ENCODE data around the gene ARHGDIB.

The ARHGDIB gene

DNA sequence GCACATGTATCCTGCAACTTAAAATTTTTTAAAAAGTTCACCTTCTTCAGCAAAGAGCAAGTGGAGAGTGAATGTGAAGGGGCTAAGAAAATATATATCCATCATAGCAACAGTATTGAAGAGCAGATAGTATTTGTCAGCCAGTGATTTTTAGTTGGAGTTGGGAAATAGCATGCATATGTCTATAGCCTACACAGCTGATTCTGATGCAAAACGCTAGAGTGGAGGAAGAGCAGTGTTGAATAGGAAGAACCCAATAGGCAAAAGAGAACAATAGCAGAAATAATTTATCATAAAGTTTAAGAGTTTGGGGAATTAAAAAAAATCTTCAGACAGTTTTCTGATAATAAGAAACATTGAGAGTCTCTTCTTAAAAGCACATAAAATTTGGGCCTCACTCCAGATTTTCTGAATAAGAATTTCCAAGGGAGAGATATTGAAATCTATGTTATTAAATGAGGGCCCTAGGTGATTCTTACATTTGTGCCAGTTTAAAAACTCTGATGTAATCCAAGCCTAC is 23.4 kb upstream of the ARHGDIB start:
- Histone ChIP-seq H3K4me3 (ENCODE audit: low read depth in 1 of 5, low read length in 5 of 5) (no peak overlapping the region), H3K27me3 (ENCODE audit: control insufficient read depth in 5 of 5, insufficient read depth in 4 of 5, low read length in 5 of 5) (no peaks in the 10 kb centered on the region), H3K9ac (ENCODE audit: low read length in 5 of 5) (no peak overlapping the region)

DNA sequence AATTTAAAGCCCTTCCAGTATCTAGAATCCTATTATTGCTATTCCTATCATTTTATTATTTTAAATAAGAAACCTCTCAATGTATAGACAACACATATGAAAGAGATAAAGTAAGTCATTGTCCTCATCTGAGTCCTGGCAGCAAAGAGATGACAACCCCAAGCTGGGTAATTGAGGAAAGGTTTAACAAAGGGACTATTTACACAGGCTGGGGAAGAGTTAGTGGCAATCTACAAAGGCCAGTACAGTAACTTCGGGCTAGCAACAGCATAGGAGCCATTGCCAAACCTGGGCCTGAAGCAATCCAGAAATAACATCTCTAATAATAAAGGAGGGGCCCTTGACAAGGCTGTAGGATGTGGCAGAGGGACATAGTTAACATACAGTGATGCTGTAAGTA is 22.6 kb upstream of the ARHGDIB start:
- Histone ChIP-seq H3K4me3 (ENCODE audit: low read depth in 1 of 5, low read length in 5 of 5) (no peak overlapping the region), H3K27ac (ENCODE audit: low read depth, low read length) (no peak overlapping the region), H3K27me3 (ENCODE audit: control insufficient read depth in 5 of 5, insufficient read depth in 4 of 5, low read length in 5 of 5) (no peaks in the 10 kb centered on the region), H3K9me3 (ENCODE audit: control insufficient read depth in 5 of 5, low read length in 5 of 5) (no peaks in the 10 kb centered on the region), H3K4me1 (ENCODE audit: control insufficient read depth in 5 of 5, insufficient read depth in 5 of 5, low read length in 5 of 5) (peaks cover 0 to 23% (median 8%) of the 10 kb centered on the region in 5 donors), H3K36me3 (ENCODE audit: control insufficient read depth in 5 of 5, insufficient read depth in 5 of 5, low read length in 5 of 5) (no peaks in the 10 kb centered on the region), H3K9ac (ENCODE audit: low read length in 5 of 5) (no peak overlapping the region)

More for the DNA sequence above, 23.4 kb upstream of the ARHGDIB start:
- Histone ChIP-seq H3K27ac (ENCODE audit: low read depth, low read length) (no peak overlapping the region), H3K36me3 (ENCODE audit: control insufficient read depth in 5 of 5, insufficient read depth in 5 of 5, low read length in 5 of 5) (no peaks in the 10 kb centered on the region), H3K9me3 (ENCODE audit: control insufficient read depth in 5 of 5, low read length in 5 of 5) (no peaks in the 10 kb centered on the region), H3K4me1 (ENCODE audit: control insufficient read depth in 5 of 5, insufficient read depth in 5 of 5, low read length in 5 of 5) (peaks cover 0 to 23% (median 12%) of the 10 kb centered on the region in 5 donors)

DNA sequence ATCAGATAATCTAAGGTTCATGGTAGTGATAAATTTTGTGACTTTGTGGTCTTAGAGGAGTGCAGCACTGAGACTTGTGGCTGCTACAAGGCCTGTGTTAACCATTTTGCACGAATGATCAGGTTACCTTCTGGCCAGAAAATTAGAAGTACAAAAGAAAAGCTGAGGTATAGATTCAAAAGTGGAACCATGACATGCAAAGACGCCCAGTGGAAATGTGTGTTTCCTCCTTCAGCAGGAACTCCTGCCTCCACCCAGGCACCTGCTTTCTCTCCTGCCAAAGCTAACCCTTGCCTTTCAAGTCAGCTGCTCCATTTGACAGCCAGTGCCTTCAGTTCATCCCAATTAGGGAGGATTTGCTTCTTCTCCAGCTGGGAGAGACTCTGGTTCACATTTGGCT is 21.6 kb upstream of the ARHGDIB start:
- Histone ChIP-seq H3K4me3 (ENCODE audit: low read depth in 1 of 5, low read length in 5 of 5) (no peak overlapping the region), H3K27ac (ENCODE audit: low read depth, low read length) (no peak overlapping the region), H3K9me3 (ENCODE audit: control insufficient read depth in 5 of 5, low read length in 5 of 5) (no peaks in the 10 kb centered on the region), H3K9ac (ENCODE audit: low read length in 5 of 5) (no peak overlapping the region), H3K27me3 (ENCODE audit: control insufficient read depth in 5 of 5, insufficient read depth in 4 of 5, low read length in 5 of 5) (no peaks in the 10 kb centered on the region), H3K4me1 (ENCODE audit: control insufficient read depth in 5 of 5, insufficient read depth in 5 of 5, low read length in 5 of 5) (peaks cover 0 to 23% (median 8%) of the 10 kb centered on the region in 5 donors), H3K36me3 (ENCODE audit: control insufficient read depth in 5 of 5, insufficient read depth in 5 of 5, low read length in 5 of 5) (no peaks in the 10 kb centered on the region)

DNA sequence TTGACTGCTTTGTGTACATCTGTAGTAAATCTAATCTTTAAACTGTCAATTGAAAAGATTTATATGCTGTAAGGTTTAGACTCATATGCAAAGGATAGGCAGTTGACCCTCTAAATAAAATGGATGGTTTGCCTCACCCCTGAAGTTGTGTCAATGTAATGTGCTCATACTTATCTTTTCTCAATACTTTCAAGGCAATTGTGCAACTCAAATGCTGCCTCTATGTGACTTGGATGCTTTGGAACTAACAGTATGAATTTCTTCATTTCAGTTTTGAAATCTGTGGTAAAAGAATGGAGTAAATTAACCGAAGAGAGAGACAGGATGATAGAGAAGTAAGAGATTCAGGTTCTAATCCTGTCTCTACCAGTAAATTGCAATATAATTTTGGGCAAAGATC is 21.2 kb upstream of the ARHGDIB start:
- Histone ChIP-seq H3K27me3 (ENCODE audit: control insufficient read depth in 5 of 5, insufficient read depth in 4 of 5, low read length in 5 of 5) (no peaks in the 10 kb centered on the region), H3K9ac (ENCODE audit: low read length in 5 of 5) (no peak overlapping the region), H3K9me3 (ENCODE audit: control insufficient read depth in 5 of 5, low read length in 5 of 5) (no peaks in the 10 kb centered on the region), H3K4me3 (ENCODE audit: low read depth in 1 of 5, low read length in 5 of 5) (no peak overlapping the region), H3K4me1 (ENCODE audit: control insufficient read depth in 5 of 5, insufficient read depth in 5 of 5, low read length in 5 of 5) (peaks cover 0 to 23% (median 8%) of the 10 kb centered on the region in 5 donors), H3K27ac (ENCODE audit: low read depth, low read length) (no peak overlapping the region), H3K36me3 (ENCODE audit: control insufficient read depth in 5 of 5, insufficient read depth in 5 of 5, low read length in 5 of 5) (no peaks in the 10 kb centered on the region)

DNA sequence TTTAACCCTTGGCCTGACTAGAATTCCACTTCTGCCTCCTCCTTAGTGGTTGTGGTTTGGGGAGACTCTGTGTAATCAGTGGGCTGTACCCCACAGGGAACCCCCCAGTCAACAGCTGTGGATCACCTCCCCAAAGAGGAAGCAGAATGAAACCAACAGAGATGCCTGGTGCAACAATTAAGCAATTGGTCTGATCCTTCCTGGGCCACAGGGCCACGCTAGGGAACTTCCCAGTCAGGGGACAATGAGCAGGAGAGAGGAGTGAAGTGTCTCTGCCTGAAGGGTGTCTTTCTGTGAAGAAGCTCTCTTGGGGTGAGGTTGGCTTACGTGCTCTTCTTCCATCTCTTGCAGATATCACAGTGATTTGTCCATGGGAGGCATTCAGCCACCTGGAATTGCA is 19.6 kb upstream of the ARHGDIB start:
- peaks cover 0 to 23% (median 8%) of the 10 kb centered on the region in 5 donors for H3K4me1 ChIP-seq (ENCODE audit: control insufficient read depth in 5 of 5, insufficient read depth in 5 of 5, low read length in 5 of 5)
- no peaks in the 10 kb centered on the region for H3K27me3 ChIP-seq (ENCODE audit: control insufficient read depth in 5 of 5, insufficient read depth in 4 of 5, low read length in 5 of 5)
- H3K27ac ChIP-seq (ENCODE audit: low read depth, low read length): no peak overlapping the region
- no peaks in the 10 kb centered on the region for H3K9me3 ChIP-seq (ENCODE audit: control insufficient read depth in 5 of 5, low read length in 5 of 5)
- H3K9ac ChIP-seq (ENCODE audit: low read length in 5 of 5): no peak overlapping the region
- no peaks in the 10 kb centered on the region for H3K36me3 ChIP-seq (ENCODE audit: control insufficient read depth in 5 of 5, insufficient read depth in 5 of 5, low read length in 5 of 5)
- H3K4me3 ChIP-seq (ENCODE audit: low read depth in 1 of 5, low read length in 5 of 5): no peak overlapping the region

DNA sequence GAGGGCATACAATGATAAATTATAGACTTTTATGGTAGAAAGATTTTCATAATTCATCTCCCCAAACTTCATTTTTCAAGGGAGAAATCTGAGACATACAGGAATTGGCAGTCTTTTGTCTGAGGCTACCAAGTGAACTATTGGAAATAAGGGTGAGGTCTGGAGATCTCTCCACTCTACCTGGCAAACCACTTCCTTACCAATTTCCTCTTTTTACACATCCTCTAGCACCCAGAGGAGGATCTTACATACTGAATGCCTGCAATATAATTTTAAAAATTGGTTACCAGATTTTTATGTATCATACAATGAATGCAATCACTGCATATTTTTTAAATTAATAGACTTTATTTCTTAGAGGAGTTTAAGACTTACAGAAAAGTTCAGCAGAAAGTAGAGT is 18.1 kb upstream of the ARHGDIB start:
- Histone ChIP-seq H3K9ac (ENCODE audit: low read length in 5 of 5) (no peak overlapping the region), H3K9me3 (ENCODE audit: control insufficient read depth in 5 of 5, low read length in 5 of 5) (no peaks in the 10 kb centered on the region), H3K27me3 (ENCODE audit: control insufficient read depth in 5 of 5, insufficient read depth in 4 of 5, low read length in 5 of 5) (no peaks in the 10 kb centered on the region), H3K4me3 (ENCODE audit: low read depth in 1 of 5, low read length in 5 of 5) (no peak overlapping the region), H3K4me1 (ENCODE audit: control insufficient read depth in 5 of 5, insufficient read depth in 5 of 5, low read length in 5 of 5) (peaks cover 0 to 16% (median 5%) of the 10 kb centered on the region in 5 donors), H3K36me3 (ENCODE audit: control insufficient read depth in 5 of 5, insufficient read depth in 5 of 5, low read length in 5 of 5) (no peaks in the 10 kb centered on the region), H3K27ac (ENCODE audit: low read depth, low read length) (no peak overlapping the region)

DNA sequence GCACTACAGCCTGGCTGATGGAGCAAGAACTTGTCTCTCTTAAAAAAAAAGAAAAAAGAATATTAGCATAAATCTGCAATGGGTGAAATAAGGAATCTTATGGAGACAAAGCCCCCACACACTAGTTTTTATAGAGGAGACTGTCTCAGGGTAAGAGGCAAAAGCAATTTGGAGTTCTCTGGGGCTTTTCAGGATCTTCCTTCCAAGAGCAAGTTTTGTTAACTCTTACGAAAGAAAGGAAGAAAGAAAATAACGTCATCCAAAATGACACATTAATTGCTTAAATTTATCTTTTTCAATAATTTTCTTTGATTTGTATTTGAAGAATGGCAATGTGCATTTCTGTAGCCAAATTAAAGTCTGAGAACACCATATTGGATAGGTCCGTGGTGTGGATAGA is 15.3 kb upstream of the ARHGDIB start:
- H3K9ac ChIP-seq (ENCODE audit: low read length in 5 of 5): no peak overlapping the region
- peaks cover 0 to 4% (median 0%) of the 10 kb centered on the region in 5 donors for H3K4me1 ChIP-seq (ENCODE audit: control insufficient read depth in 5 of 5, insufficient read depth in 5 of 5, low read length in 5 of 5)
- H3K27ac ChIP-seq (ENCODE audit: low read depth, low read length): no peak overlapping the region
- no peaks in the 10 kb centered on the region for H3K36me3 ChIP-seq (ENCODE audit: control insufficient read depth in 5 of 5, insufficient read depth in 5 of 5, low read length in 5 of 5)
- H3K9me3 ChIP-seq (ENCODE audit: control insufficient read depth in 5 of 5, low read length in 5 of 5): no peaks in the 10 kb centered on the region
- H3K4me3 ChIP-seq (ENCODE audit: low read depth in 1 of 5, low read length in 5 of 5): no peak overlapping the region
- H3K27me3 ChIP-seq (ENCODE audit: control insufficient read depth in 5 of 5, insufficient read depth in 4 of 5, low read length in 5 of 5): no peaks in the 10 kb centered on the region

DNA sequence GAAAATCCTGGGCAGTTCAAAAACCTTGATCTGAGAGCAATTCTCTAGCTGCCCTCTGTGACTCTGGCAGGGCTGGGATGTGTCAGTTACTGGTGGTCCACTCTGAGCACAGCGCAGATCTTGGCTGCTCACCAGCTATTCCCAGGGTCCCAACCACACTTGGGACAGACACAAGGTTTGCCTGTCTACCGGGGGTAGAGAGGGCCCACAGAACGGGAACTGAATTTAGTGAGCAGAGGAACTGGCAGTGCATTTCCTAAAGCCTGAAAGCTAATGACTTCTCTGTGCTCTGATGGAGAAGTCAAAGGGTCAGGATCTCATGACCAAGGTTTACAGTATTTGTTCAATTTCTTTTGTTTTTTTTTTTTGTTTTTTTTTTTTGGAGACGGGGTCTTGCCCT is 14.1 kb upstream of the ARHGDIB start:
- no peak overlapping the region for H3K9ac ChIP-seq (ENCODE audit: low read length in 5 of 5)
- H3K4me3 ChIP-seq (ENCODE audit: low read depth in 1 of 5, low read length in 5 of 5): no peak overlapping the region
- H3K4me1 ChIP-seq (ENCODE audit: control insufficient read depth in 5 of 5, insufficient read depth in 5 of 5, low read length in 5 of 5): peaks cover 0 to 4% (median 0%) of the 10 kb centered on the region in 5 donors
- no peaks in the 10 kb centered on the region for H3K27me3 ChIP-seq (ENCODE audit: control insufficient read depth in 5 of 5, insufficient read depth in 4 of 5, low read length in 5 of 5)
- no peaks in the 10 kb centered on the region for H3K9me3 ChIP-seq (ENCODE audit: control insufficient read depth in 5 of 5, low read length in 5 of 5)
- no peaks in the 10 kb centered on the region for H3K36me3 ChIP-seq (ENCODE audit: control insufficient read depth in 5 of 5, insufficient read depth in 5 of 5, low read length in 5 of 5)
- H3K27ac ChIP-seq (ENCODE audit: low read depth, low read length): no peak overlapping the region

DNA sequence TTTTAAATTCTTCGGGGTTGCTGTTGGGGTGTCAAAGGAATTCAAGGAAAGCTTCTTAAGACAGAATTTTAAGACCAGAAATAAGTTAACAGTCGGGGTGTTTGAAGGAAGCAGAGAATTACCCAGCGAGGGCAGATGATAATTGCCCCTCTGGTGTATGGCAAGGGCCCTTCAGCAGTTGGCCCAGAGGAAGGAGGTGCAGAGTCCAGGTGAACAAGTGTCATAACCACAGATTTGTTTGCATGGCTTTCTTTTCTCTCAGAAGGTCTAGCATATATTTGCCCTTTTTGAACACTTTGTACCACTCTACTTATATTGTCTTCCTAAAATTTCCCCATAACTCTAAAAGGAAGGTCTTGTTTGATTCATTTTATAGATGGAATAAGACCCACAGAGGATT is 13.2 kb upstream of the ARHGDIB start:
- H3K4me1 ChIP-seq (ENCODE audit: control insufficient read depth in 5 of 5, insufficient read depth in 5 of 5, low read length in 5 of 5): peaks cover 0 to 4% (median 0%) of the 10 kb centered on the region in 5 donors
- H3K4me3 ChIP-seq (ENCODE audit: low read depth in 1 of 5, low read length in 5 of 5): no peak overlapping the region
- H3K9ac ChIP-seq (ENCODE audit: low read length in 5 of 5): no peak overlapping the region
- H3K27ac ChIP-seq (ENCODE audit: low read depth, low read length): no peak overlapping the region
- no peaks in the 10 kb centered on the region for H3K36me3 ChIP-seq (ENCODE audit: control insufficient read depth in 5 of 5, insufficient read depth in 5 of 5, low read length in 5 of 5)
- H3K9me3 ChIP-seq (ENCODE audit: control insufficient read depth in 5 of 5, low read length in 5 of 5): no peaks in the 10 kb centered on the region
- no peaks in the 10 kb centered on the region for H3K27me3 ChIP-seq (ENCODE audit: control insufficient read depth in 5 of 5, insufficient read depth in 4 of 5, low read length in 5 of 5)

DNA sequence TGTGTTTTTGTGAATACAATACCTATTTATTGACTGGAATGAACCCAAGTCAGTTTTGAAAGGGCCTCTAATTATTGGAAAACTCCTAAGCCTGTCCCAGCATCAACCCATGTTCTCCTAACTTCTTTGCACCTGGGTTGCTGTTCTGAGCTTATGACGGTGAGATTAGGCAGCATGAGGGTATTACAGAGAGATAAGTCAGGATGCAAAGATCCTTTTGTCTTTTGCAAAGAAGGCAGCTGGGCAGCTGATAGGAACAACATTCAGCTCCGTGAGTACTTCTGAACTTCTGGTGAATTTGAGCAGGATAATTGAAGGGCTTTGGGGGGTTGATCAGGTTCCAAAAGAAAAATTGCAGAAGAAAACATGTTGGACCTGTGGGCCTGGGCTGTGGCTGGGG is 11.4 kb upstream of the ARHGDIB start, which contains the start of gene PDE6H:
Gene PDE6H (plus strand): TSS at position 227 of the 400 bp plus-strand sequence. CDS start 4,971 bp downstream, outside the sequence.
- Histone ChIP-seq H3K36me3 (ENCODE audit: control insufficient read depth in 5 of 5, insufficient read depth in 5 of 5, low read length in 5 of 5) (no peaks in the 10 kb centered on the region), H3K9me3 (ENCODE audit: control insufficient read depth in 5 of 5, low read length in 5 of 5) (no peaks in the 10 kb centered on the region), H3K9ac (ENCODE audit: low read length in 5 of 5) (no peak within 1 kb of the TSS), H3K27me3 (ENCODE audit: control insufficient read depth in 5 of 5, insufficient read depth in 4 of 5, low read length in 5 of 5) (no peaks in the 10 kb centered on the region), H3K4me3 (ENCODE audit: low read depth in 1 of 5, low read length in 5 of 5) (no peak within 1 kb of the TSS), H3K4me1 (ENCODE audit: control insufficient read depth in 5 of 5, insufficient read depth in 5 of 5, low read length in 5 of 5) (peaks cover 0 to 4% (median 0%) of the 10 kb centered on the region in 5 donors), H3K27ac (ENCODE audit: low read depth, low read length) (no peak within 1 kb of the TSS)
